Esophagus (tissue), 2 donors: ENCODE results near the gene OR51V1. TPM values are rescaled to one million over a fixed set of nuclear protein-coding genes. Genes with fewer than 3 reads are reported as not detected.
"Not testable (repeated sequence)": the region's sequence is repeated elsewhere in the genome, so short reads cannot be mapped to it uniquely, and the experiment has no call there.

Experiments used
- H3K27ac ChIP-seq, 2 donors: one replicate each; pipeline ENCODE4 v1.5.1; 2013; ENCODE audit warnings: low read depth in 2 of 2, mild to moderate bottlenecking in 2 of 2, inconsistent platforms in 1 of 2, low read length in 1 of 2, moderate library complexity in 1 of 2
- H3K27me3 ChIP-seq, 2 donors: one replicate each; pipeline ENCODE4 v1.6.1; 2013; ENCODE audit warnings: low read length in 2 of 2, control low read depth in 1 of 2, mild to moderate bottlenecking in 1 of 2; ENCODE audit not compliant: insufficient read depth in 2 of 2, control insufficient read depth in 1 of 2
- H3K36me3 ChIP-seq, 2 donors: one replicate each; pipeline ENCODE4 v1.6.1; 2013; ENCODE audit warnings: low read length in 1 of 2; ENCODE audit not compliant: control insufficient read depth in 2 of 2, insufficient read depth in 2 of 2
- H3K4me1 ChIP-seq, 2 donors: one replicate each; pipeline ENCODE4 v1.6.1; 2013; ENCODE audit warnings: low read length in 1 of 2; ENCODE audit not compliant: control insufficient read depth in 2 of 2, insufficient read depth in 2 of 2
- H3K4me3 ChIP-seq, 2 donors: one replicate each; pipeline ENCODE4 v1.5.1; 2013; ENCODE audit warnings: low read length in 2 of 2, mild to moderate bottlenecking in 2 of 2, low read depth in 1 of 2, moderate library complexity in 1 of 2
- H3K9me3 ChIP-seq, 2 donors: one replicate each; pipeline ENCODE4 v1.6.1; 2013; ENCODE audit warnings: mild to moderate bottlenecking in 2 of 2, low read depth in 1 of 2, low read length in 1 of 2, moderate library complexity in 1 of 2; ENCODE audit not compliant: control insufficient read depth in 2 of 2, insufficient read depth in 1 of 2
- WGBS, 2 donors: extraction: QIAGEN DNeasy Blood & Tissue Kit; methylation state at CpG; one replicate each; pipeline ENCODE4 v1.1.7; 2013; 5-methylcytosine and 5-hydroxymethylcytosine counted together
- polyA plus RNA-seq, 2 donors: library from polyadenylated mRNA; stranded (reverse); fragments of 200-250 nt; gene quantifications; one replicate each; pipeline ENCODE4 v1.2.3, GENCODE V29; 2013
- donor health status: healthy with polysubstance abuse.
- donor health status: Bipolar disorder and iron deficiency.

Gene OR51V1
- not detected for polyA plus RNA-seq

GRCh38 chr11:5200582-5200981, at the start of gene OR51V1:
TSS of gene OR51V1 (minus strand) at chr11:5200682. CDS start at chr11:5200682, 0 bp downstream.
- WGBS, 2 donors, result 50 to 58% methylated on average over 1 of the region's 1 CpG
- Histone ChIP-seq H3K36me3 (no peaks in the 10 kb centered on the region), H3K4me1 (no peaks in the 10 kb centered on the region), H3K9me3 (no peaks in the 10 kb centered on the region), H3K27me3 (no peaks in the 10 kb centered on the region), H3K27ac (no peak within 1 kb of the TSS), H3K4me3 (no peak within 1 kb of the TSS)

- H3K27me3 ChIP-seq, H3K36me3 ChIP-seq, H3K4me1 ChIP-seq, H3K4me3 ChIP-seq, H3K9me3 ChIP-seq, H3K27ac ChIP-seq: not testable (repeated sequence)
- 67 to 82% methylated on average over 3 of the region's 9 CpGs for WGBS, 2 donors
Observed at GRCh38 chr11:5249807-5250396, 49.4 kb upstream of the OR51V1 start, which contains the start of gene HBG1. TSS of gene HBG1 (minus strand) at chr11:5249857. CDS start at chr11:5249804, 53 bp downstream.

GRCh38 chr11:5248498-5248897, 48.0 kb upstream of the OR51V1 start:
- not testable (repeated sequence) for H3K36me3 ChIP-seq, H3K27me3 ChIP-seq, H3K27ac ChIP-seq, H3K4me1 ChIP-seq, H3K9me3 ChIP-seq, H3K4me3 ChIP-seq
- 26 to 76% methylated on average over 7 of the region's 7 CpGs for WGBS, 2 donors

GRCh38 chr11:5247472-5248192, 47.1 kb upstream of the OR51V1 start:
- 85 to 88% methylated on average over 3 of the region's 3 CpGs for WGBS, 2 donors
- Histone ChIP-seq H3K27ac (no peak overlapping the region), H3K36me3 (no peaks in the 10 kb centered on the region), H3K4me3 (no peak overlapping the region), H3K9me3 (no peaks in the 10 kb centered on the region), H3K27me3 (no peaks in the 10 kb centered on the region), H3K4me1 (no peaks in the 10 kb centered on the region)

- H3K36me3 ChIP-seq, result no peaks in the 10 kb centered on the region
- H3K27me3 ChIP-seq, result no peaks in the 10 kb centered on the region
- no peaks in the 10 kb centered on the region for H3K9me3 ChIP-seq
- no peak overlapping the region for H3K4me3 ChIP-seq
- 69 to 71% methylated on average over 6 of the region's 6 CpGs for WGBS, 2 donors
- H3K27ac ChIP-seq, result no peak overlapping the region
- no peaks in the 10 kb centered on the region for H3K4me1 ChIP-seq
Observed at GRCh38 chr11:5246772-5247471, 46.4 kb upstream of the OR51V1 start.

GRCh38 chr11:5245155-5245554, 44.7 kb upstream of the OR51V1 start:
- Histone ChIP-seq H3K27ac (no peak overlapping the region), H3K9me3 (no peaks in the 10 kb centered on the region)
- WGBS, 2 donors, result 83 to 84% methylated on average over 2 of the region's 2 CpGs

GRCh38 chr11:5243816-5244180, 43.3 kb upstream of the OR51V1 start:
- no peaks in the 10 kb centered on the region for H3K27me3 ChIP-seq
- H3K4me3 ChIP-seq, result no peak overlapping the region
- H3K9me3 ChIP-seq, result no peaks in the 10 kb centered on the region
- no peak overlapping the region for H3K27ac ChIP-seq
- H3K4me1 ChIP-seq, result no peaks in the 10 kb centered on the region
- no peaks in the 10 kb centered on the region for H3K36me3 ChIP-seq
- WGBS, 2 donors, result 81 to 85% methylated on average over 4 of the region's 4 CpGs

More at GRCh38 chr11:5245155-5245554, 44.7 kb upstream of the OR51V1 start:
- H3K4me1 ChIP-seq, result no peaks in the 10 kb centered on the region
- H3K36me3 ChIP-seq, result no peaks in the 10 kb centered on the region
- H3K27me3 ChIP-seq, result no peaks in the 10 kb centered on the region
- H3K4me3 ChIP-seq, result no peak overlapping the region

GRCh38 chr11:5242933-5243815, 42.7 kb upstream of the OR51V1 start:
- no peaks in the 10 kb centered on the region for H3K4me1 ChIP-seq
- no peaks in the 10 kb centered on the region for H3K9me3 ChIP-seq
- H3K4me3 ChIP-seq, result no peak overlapping the region
- no peak overlapping the region for H3K27ac ChIP-seq
- WGBS, 2 donors, result 72 to 73% methylated on average over 7 of the region's 7 CpGs
- H3K27me3 ChIP-seq, result no peaks in the 10 kb centered on the region
- H3K36me3 ChIP-seq, result no peaks in the 10 kb centered on the region

- no peaks in the 10 kb centered on the region for H3K9me3 ChIP-seq
- 51 to 59% methylated on average over 2 of the region's 2 CpGs for WGBS, 2 donors
- no peaks in the 10 kb centered on the region for H3K4me1 ChIP-seq
- no peaks in the 10 kb centered on the region for H3K36me3 ChIP-seq
- H3K4me3 ChIP-seq, result no peak overlapping the region
- H3K27ac ChIP-seq, result no peak overlapping the region
- H3K27me3 ChIP-seq, result no peaks in the 10 kb centered on the region
Observed at GRCh38 chr11:5242208-5242607, 41.7 kb upstream of the OR51V1 start.
